Transverse colon (tissue), 3 donors: ENCODE data around the gene XKR3.

Experiments
- CTCF ChIP-seq, 5 experiments: fragments of 200-600 bp in 3 of 5; fragments of 450-650 bp in 2 of 5; sonication (generic) in 3 of 5; IDR thresholded peaks; 1 replicate in 2 of 5; 2 replicates in 3 of 5; pipeline ENCODE4 v1.5.1; 2016 to 2017; ENCODE audit warnings: antibody characterized with exemption in 5 of 5, inconsistent platforms in 3 of 5, mild to moderate bottlenecking in 2 of 5, moderate library complexity in 1 of 5
- EP300 ChIP-seq: sonication (generic); formaldehyde crosslinking; IDR thresholded peaks from one replicate; pipeline ENCODE4 v1.6.1; 2017; ENCODE audit warnings: antibody characterized with exemption, low read depth
- POLR2A ChIP-seq: fragments of 450-650 bp; IDR thresholded peaks from one replicate; pipeline ENCODE4 v1.6.1; 2016; ENCODE audit warnings: antibody characterized with exemption, mild to moderate bottlenecking, moderate library complexity

GRCh38 chr22:16803255-16803917 lies 21.8 kb downstream of the XKR3 start:
- TF ChIP-seq CTCF (IDR thresholded peaks at IDR 0.05) (no peak), POLR2A (no peak), EP300 (no peak)
